ENCODE measurements around the gene OPCML. TPM values are rescaled to one million over a fixed set of nuclear protein-coding genes. Genes with fewer than 3 reads are reported as not detected.

Gene OPCML
- total RNA-seq, 1 donor: not detected

GRCh38 chr11:132907651-132908413 is 624.5 kb downstream of the OPCML start:
- DNase-seq (ENCODE audit: low read depth): no peak
- no peak overlapping the region for H3K4me3 ChIP-seq (ENCODE audit: low read depth, low read length)
- no peak for TF ChIP-seq CTCF (IDR thresholded peaks at IDR 0.05; ENCODE audit: insufficient read depth, low read depth, low read length)

GRCh38 chr11:132904607-132905006 is 627.7 kb downstream of the OPCML start:
- DNase-seq (ENCODE audit: low read depth): no peak
- no peak for TF ChIP-seq CTCF (IDR thresholded peaks at IDR 0.05; ENCODE audit: insufficient read depth, low read depth, low read length)
- no peak overlapping the region for H3K4me3 ChIP-seq (ENCODE audit: low read depth, low read length)

DNA sequence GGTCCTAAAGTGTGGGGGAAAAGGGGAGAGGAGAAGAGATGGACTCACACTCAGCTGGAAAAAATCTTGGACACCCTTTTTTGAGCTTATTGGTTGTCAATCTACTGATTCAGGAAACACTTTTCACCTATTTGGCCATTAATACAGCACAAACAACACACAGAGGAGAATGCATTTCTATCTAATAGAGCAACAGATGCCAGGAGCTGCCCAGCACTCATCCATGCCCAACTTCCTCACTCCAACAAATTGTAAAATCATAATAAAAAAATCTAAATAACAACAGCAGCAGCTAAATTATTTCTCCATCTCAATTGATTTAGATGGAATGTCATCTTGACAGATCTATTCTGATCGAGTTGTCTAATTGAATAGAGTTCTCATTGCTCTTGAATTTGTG is 628.2 kb downstream of the OPCML start:
- no peak for TF ChIP-seq CTCF (IDR thresholded peaks at IDR 0.05; ENCODE audit: insufficient read depth, low read depth, low read length)
- DNase-seq (ENCODE audit: low read depth): no peak
- no peak overlapping the region for H3K4me3 ChIP-seq (ENCODE audit: low read depth, low read length)

- H3K4me3 ChIP-seq (ENCODE audit: low read depth, low read length): no peak overlapping the region
- DNase-seq (ENCODE audit: low read depth): no peak
- TF ChIP-seq CTCF (IDR thresholded peaks at IDR 0.05; ENCODE audit: insufficient read depth, low read depth, low read length): no peak
Measured at GRCh38 chr11:132901638-132902471, 630.4 kb downstream of the OPCML start.

DNA sequence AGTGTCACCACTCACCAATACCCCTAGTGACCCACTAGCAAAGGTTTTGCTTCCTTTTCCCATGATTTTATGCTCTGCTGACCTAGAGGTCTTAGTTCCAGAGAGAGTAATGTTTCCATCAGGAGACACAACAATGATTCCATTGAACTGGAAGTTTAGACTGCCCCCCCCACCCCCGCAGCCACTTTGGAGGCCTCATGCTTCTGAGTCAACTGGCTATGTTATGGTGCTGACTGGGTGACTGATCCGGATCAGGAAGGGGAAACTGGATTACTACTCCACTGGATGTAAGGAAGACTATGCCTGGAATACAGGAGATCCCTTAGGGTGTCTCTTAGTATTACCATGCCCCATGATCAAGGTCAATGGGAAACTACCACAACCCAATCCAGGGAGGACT is 633.6 kb downstream of the OPCML start:
- DNase-seq (ENCODE audit: low read depth): no peak
- TF ChIP-seq CTCF (IDR thresholded peaks at IDR 0.05; ENCODE audit: insufficient read depth, low read depth, low read length): no peak
- H3K4me3 ChIP-seq (ENCODE audit: low read depth, low read length): no peak overlapping the region

GRCh38 chr11:132898021-132898420 is 634.3 kb downstream of the OPCML start:
- no peak for DNase-seq (ENCODE audit: low read depth)
- no peak for TF ChIP-seq CTCF (IDR thresholded peaks at IDR 0.05; ENCODE audit: insufficient read depth, low read depth, low read length)
- no peak overlapping the region for H3K4me3 ChIP-seq (ENCODE audit: low read depth, low read length)
